HG03558 (cell line): Measurements from ENCODE around the gene ZNF337.
"Not testable (repeated sequence)": the region's sequence is repeated elsewhere in the genome, so short reads cannot be mapped to it uniquely, and the experiment has no call there.

Source experiments
- ATAC-seq: cut with Tn5 transposase; IDR thresholded peaks from one replicate; pipeline ENCODE4 v1.9.1; 2021; ENCODE audit warnings: moderate number of reproducible peaks; ENCODE audit not compliant: unreplicated experiment; ENCODE audit errors: extremely low read depth

The ZNF337 gene

DNA sequence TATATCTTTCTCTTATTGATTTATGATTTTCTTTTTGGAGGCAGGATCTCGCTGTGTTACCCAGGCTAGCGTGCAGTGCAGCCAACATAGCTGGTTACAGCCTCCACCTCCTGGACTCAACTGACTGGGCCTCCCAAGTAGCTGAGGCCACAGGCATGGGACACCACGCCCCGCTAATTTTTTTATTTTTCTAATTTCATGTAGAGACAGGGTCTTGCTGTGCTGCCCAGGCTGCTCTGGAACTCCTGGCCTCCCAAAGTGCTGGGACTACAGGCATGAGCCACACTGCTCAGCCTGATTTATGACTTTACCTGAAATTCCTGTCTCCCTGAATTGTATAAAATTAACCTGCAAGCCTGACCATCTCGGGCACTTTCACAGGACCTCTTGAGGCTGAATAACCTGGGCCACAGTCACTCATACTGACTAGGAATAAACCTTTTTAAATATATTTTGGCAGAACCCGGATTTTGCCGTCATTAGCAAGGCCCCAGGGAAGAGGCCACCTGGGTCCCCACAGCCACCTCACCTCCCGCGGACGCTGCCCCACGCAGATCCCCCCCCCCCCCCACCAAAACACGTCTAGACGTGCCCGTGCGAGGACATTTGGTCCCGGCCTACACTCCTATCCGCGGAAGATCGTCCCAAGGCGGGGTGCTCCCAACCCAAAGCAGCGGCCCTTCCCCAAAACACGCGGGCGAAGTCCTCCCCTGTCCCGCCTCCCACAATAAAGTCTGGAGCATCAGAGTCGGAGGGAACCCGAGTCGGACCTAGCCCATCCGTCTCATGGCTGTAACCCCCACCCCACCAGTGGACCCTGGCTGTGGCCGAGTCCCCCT lies 902 bp downstream of the ZNF337 start:
- no peak for ATAC-seq

DNA sequence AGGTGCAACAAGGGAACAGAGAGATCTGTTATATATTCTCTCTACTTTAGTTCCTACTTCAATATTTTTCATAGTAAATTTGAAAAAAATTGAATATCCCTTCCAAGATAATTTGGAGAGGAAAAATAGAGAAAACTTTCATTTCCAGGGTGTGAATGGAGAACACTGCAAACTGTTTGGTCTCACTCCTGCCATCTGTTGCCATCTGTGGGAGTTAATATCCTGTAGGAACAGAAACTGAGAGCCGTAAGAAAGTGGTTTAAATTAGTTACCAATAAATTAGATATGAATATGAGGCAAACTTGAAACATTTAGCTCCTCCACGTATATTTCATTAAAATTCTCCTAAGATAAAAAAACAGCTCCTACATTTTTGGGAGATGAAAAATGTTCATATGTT lies 4.2 kb downstream of the ZNF337 start:
- no peak for ATAC-seq

DNA sequence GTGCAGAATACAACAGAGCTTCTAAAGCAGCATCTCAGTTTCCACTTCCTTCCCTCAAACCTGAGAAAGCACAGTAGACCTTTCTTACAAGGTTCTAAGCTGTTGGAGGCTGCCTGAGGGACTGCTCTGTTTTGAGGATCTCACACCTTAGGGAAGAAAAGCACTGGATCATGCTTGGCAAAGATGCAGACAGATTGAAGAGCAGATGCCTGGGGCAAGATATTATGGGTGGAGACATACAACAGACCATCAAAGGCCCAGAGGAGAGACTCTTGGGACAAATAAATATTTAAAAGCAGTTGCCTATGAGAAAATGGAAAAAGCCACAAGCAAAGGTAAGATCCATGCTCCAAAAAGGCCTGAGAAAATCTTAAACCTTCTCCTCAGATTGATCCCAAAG lies 6.2 kb downstream of the ZNF337 start:
- no peak for ATAC-seq

DNA sequence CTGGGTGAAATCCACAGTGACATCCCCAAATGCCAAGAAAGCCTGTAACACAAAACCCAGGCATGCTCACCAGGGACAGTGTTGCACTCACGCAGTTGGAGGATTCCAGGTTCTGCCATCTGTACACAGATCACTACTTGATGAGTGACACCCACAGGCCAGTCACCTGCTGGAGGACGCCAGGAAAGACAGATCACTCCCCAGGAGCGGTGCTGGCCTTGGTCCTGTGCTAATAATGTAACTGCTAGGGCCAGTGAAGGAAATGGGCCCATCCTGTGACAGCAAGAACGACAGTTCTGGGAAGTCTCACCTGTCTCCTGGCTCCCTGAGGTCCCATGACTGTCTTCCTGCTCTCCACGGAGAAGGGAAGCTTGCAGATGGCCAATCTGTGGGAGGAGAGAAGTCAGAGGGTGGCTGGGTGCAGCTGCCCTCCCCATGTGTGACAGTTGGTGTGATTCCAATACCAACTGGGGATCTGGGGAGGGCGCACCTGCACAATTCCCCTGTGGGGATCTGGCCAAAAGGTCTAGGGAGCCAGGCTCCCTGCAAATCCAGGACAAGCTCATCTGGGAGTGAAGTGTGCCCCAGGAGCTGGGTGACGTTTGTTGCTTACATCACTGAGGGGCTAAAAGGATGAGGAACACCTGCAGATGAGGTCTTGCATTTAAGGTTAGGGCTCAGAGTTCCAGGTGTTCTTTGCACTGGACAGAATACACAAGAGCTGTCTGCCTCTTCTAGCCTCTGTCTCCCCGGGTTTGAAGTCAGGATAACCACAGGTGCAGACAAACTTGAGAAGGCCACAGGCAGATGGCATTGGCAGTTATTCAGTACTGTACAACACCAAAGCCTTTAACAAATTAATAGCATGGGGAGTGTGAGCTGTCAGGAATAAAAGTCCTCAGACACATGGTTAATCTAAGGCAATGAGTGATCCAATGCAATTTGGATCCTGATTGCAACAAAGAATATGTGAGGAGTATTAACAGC lies 10.3 kb downstream of the ZNF337 start:
- ATAC-seq: no peak

DNA sequence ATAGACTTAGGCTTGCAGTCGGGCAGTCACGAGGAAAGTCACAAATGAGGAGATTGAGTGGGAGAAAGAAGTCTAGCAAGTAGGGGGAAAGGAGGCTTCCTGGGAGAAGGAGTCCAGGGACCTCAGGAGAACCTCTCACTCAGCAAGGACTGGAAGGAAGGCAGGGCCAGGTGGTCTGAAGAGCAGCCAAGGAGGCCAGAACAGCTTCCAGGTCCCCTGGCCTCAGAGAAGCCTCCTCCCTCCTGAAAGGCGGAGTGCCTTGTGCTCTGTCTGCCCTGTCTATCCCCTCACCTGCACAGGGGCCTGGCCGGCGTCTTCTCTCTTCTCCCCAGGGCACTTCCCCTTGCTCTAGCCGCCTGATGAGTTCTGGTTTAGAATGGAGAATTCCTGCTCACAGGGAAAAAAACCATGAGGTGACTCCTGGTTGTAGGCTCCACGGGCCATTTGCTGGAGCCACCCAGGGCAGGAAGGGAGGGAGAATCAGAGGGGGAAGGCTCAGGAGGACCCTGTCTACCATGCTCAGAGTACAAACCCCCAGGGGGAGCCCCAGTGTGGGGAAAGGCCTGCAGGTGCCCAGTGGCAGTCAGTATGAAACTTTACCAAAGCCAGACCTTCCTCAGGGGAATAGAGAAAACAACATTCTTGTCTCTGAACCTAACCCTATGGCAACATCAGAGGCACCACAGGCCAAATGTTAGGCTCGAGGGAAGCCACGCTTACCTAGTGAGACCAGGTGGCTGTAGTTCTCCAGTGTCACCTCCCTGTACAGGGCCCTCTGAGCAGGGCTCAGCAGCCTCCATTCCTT lies 11.2 kb downstream of the ZNF337 start:
- ATAC-seq: peak; percentile 79

DNA sequence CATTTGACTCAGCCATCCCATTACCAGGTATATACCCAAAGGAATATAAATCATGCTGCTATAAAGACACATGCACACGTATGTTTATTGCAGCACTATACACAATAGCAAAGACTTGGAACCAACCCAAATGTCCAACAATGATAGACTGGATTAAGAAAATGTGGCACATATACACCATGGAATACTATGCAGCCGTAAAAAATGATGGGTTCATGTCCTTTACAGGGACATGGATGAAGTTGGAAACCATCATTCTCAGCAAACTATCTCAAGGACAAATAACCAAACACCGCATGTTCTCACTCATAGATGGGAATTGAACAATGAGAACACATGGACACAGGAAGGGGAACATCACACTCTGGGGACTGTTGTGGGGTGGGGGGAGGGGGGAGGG lies 12.8 kb downstream of the ZNF337 start:
- not testable (repeated sequence) for ATAC-seq

DNA sequence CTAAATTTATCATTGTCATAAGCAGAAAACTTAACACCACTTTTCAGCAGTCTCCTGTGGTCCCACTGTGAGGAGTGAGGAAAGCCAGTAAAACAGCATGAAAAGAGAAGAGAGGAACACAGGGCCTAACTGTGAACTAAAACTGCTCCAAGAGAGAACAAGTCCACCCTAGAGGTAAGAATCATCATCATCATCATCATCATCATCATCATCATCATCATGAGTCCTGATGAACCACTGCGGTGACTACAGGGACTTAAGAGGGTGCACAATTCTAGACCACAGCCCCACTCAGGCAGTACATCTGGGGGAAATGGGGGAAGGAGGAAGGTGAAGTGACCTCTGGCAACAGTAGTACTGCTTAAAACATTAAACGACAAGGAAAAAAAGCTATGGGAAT lies 13.6 kb downstream of the ZNF337 start:
- no peak for ATAC-seq

DNA sequence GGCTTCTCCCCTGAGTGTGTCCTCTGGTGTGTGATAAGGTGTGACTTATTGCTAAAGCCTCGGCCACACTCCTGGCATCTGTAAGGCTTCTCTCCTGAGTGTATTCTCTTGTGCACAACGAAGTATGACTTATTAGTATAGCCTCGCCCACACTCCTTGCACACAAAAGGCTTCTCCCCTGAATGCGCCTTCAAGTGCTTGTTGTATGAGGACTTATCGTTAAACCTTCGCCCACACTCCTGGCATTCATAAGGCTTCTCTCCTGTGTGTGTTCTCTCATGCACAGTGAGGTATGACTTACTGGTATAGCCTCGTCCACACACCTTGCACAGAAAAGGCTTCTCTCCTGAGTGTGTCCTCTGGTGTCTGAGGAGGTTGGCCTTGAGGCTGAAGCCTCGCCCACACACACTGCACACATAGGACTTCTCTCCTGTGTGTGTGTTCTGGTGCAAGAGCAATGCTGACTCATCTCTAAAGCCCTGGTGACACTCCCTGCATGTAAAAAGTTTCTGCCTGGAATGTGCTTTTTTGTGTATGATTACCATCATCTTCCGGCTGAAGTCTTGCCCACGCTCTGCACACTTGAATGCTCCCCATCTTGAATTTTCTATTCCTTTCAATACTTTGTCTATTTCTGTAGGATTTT lies 20.4 kb downstream of the ZNF337 start:
- no peak for ATAC-seq

DNA sequence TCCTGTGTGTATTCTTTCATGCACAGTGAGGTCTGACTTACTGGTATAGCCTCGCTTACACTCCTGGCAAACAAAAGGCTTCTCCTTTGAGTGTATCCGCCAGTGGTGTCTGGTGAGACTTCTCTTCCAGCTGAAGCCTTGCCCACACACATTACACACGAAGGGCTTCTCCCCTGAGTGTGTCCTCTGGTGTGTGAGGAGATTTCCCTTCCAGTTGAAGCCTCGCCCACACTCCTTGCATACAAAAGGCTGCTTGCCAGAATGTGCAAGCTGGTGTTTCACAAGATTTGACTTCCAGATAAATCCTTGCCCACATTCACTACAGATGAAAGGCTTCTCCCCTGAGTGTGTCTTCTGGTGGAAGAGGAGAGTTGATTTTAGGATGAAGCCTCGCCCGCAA lies 21.5 kb downstream of the ZNF337 start:
- ATAC-seq: no peak

DNA sequence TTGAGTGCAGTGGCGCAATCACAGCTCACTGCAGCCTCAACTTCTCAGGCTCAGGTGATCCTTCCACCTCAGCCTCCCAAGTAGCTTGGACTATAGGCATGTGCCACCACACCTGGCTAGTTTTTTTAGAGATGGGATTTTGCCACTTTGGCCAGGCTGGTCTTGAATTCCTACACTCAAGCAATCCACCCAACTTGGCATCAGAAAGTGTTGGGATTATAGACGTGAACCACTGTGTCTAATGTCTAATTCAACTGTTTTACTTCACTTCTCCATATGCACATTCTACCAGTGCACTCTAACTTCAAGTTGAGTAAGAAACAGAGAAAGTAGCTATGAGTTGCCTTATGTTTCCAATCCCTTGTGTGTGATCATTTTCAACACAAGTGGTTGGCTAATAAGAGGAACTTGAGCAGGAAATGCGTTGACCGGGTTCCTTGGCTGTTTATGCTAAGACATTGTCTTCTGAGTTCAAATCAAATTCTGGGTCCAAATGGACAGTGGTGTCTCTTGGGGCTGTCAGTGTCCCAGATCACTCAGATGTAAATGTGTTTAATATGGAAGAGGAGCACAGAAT lies 23.9 kb downstream of the ZNF337 start:
- no peak for ATAC-seq

DNA sequence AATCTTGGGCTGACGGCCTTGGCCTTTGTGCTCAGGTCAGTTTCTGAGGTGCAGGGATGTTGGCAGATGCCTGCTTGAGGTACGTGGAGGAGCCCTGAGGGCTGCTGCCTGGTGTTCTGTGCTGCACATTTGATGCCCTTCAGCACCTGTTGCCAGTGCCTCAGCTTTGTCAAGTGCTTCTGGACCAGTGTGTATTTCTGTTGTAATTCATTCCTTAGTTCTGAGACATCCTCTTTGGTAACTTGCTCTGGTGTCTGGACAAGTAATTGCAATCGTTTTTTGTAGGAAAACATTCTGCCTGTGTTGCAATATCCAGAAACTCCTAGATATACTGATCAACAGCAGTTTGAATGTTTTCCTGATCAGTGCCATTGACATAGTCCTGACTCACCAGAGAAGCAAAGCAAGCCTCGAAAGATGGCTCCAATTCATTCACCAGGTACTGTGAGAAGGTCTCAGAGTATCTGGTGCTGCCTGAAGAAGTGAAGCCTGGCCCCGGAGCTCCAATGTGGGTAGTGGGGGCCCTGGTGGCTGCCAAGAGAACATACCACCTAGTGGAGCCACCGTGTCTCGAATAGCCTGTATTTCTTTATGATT lies 26.7 kb downstream of the ZNF337 start:
- ATAC-seq: no peak

DNA sequence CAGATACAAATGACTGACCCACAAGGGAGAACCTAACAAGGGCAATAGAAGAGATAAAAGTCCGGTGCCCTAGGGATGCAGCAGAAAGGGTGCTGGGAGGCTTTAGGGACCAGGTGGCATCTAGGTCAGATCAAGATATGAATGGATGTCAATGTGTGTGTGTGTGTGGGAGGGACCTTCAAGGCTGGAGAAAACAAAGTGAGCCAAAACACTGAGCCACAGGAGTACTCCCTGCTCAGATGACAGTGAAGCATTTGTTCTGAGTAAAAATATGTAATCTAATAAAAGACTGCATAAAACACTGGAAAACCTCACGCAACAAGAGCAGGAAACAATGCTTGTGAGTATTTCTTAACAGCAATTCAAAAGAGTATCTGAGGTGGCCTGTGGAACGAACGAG lies 28.2 kb downstream of the ZNF337 start:
- ATAC-seq: no peak

DNA sequence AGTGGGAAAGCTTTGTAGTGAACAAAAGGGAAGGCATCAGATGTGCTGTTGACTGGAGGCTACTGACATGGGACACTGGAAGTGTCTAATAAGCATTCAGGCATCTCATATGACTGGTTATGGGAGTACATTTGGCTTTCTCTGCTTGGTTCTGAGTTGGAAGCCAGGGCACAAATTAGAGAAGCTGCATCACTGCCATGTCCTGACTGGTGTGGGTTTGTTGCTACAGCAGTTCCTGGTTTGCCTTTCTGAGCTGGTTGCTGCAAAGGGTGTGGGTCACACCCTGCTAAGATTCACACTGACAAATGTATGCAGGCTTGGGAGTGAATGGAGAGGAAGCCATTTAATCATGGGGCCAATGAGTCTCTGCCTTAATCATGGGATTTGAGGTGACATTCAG lies 36.7 kb downstream of the ZNF337 start:
- ATAC-seq: no peak

DNA sequence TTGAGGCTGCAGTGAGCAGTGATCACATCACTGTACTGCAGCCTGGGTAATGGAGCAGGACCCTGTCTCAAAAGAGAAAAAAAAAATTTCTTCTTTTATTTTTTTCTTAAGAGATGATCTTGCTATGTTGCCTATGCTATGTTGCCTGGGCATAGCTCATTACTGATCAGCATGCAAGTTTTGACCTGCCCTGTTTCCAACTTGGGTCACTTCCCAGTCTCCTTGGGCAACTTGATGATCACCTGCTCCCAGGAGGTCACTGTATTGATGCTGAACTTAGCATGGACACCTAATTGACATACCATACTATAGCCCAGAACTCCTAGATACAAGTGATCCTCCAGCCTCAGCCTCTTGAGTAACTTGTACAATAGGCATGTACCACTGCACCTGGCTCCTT lies 42.2 kb downstream of the ZNF337 start:
- ATAC-seq: no peak

DNA sequence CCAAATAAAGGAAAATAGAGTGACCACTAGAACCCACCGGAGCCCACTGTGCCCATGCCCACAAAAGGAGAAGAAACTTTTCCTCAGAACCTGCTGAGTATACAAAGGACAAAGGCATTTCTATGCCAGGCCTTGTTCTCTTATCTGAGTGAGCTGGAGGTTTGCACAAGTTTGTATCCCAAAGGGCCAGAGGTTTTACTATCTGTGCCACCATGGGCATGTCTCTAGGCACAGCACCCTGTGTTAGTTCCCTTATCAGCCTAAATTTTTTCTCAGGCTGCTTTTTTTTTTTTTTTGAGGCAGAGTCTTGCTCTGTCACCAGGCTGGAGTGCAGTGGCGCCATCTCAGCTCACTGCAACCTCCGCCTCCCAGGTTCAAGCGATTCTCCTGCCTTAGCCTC lies 43.8 kb downstream of the ZNF337 start:
- ATAC-seq: not testable (repeated sequence)

DNA sequence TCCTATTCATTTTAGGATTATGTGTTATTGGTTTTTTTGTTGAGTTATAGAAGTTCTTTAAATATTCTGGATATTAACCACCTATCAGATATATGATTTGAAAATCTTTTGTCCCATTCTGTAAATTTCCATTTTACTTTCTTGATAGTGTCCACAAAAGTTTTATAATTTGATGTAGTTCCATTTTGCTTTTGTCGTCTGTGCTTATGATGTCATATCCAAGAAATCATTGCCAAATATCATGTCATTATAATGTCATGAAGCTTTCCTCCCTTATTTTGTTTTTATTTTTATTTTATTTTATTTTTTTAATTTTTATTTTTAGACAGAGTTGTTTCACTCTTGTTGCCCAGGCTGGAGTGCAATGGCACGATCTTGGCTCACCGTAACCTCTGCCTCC lies 51.8 kb downstream of the ZNF337 start:
- ATAC-seq: no peak

DNA sequence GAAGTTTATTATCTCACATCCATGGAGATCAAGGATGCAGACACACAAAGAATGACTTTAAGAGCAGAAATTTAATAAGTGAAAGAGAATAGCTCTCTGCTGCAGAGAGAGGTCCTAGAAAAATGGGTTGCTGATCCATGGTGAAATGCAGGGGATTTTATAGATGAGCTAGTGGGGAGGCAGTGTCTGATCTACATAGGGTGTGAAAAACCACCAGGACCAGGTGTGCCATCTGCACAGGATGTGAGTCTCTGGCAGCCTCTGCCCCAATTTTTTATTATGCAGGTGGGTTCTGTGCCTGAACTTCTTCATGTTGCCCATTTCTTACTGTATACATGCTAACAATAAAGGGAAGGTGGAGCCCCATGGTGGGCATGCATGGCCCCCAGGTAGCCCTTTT lies 52.9 kb downstream of the ZNF337 start:
- no peak for ATAC-seq

DNA sequence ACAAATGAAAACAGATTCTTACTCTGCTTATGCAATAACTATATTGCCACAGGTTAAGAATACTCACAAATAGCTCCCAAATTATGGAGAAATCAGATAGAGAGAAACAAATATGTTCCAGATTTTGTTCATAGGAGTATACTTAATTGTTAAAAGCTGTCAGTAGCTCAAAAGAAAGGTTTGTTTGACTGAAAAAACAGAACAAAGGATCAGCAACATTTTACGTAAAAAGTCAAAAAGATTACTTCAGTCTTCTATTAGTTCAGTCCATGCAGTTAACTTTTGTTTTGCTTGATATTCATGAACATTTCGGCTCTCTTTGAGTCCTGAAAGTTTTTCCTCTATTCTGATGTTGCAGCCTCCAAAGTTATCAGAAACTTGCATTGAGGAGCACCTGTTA lies 59.4 kb downstream of the ZNF337 start:
- no peak for ATAC-seq
